ENCODE data around the gene SPTBN1.

DNA sequence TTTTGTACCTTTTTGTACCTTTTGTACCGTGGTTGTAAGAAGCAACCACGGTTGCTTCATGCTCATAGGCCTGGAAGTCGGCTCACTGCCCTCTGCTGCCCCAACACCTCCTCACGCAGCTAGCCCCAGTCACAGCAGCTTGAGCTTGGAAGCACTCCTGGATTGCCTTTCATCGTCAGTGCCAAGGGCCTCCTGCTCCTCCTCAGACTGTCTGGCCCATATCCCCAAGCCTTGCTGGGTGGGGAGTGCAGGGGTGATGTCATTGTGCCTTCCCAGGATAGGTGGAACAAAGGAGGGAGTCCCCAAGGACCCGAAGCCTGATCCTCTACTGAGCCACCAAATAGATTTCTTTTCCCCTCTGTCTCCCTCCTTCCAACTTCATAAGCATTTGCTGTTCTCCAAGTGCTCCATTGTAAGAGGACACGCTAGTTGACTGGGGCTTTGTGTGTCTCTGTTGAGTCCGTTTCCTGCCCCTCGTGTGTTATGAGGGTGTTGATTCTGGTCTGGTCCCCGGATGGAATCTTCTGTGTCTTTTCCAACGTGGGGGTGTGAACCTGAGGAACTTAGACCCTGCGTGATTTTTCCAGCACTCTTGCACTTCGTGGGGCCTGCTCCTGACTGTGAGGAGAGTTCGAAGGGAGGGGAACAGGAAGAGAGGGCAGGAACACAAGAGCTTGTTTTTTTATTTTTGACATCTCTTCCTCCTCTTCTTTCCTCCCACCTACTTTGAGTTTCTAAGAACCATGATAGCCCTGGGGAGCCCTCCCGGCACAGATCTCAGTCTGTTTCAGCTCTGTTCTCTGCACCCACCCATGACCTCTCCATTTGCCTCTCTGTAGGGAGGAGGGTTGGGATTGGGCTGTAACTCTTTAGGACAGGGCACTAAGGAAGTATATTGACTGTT, 140.1 kb downstream of the SPTBN1 start:
- TF ChIP-seq, protein P1, sequence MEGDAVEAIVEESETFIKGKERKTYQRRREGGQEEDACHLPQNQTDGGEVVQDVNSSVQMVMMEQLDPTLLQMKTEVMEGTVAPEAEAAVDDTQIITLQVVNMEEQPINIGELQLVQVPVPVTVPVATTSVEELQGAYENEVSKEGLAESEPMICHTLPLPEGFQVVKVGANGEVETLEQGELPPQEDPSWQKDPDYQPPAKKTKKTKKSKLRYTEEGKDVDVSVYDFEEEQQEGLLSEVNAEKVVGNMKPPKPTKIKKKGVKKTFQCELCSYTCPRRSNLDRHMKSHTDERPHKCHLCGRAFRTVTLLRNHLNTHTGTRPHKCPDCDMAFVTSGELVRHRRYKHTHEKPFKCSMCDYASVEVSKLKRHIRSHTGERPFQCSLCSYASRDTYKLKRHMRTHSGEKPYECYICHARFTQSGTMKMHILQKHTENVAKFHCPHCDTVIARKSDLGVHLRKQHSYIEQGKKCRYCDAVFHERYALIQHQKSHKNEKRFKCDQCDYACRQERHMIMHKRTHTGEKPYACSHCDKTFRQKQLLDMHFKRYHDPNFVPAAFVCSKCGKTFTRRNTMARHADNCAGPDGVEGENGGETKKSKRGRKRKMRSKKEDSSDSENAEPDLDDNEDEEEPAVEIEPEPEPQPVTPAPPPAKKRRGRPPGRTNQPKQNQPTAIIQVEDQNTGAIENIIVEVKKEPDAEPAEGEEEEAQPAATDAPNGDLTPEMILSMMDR (conservative IDR thresholded peaks at IDR 0.05; ENCODE audit: low read depth, low read length), result no peak
- TF ChIP-seq EZH2phosphoT487 (IDR thresholded peaks at IDR 0.05; ENCODE audit: borderline replicate concordance, low read length), result no peak

All from PC-3 (cell line).